Kidney epithelial cell (primary cell): ENCODE measurements around the gene ATP5F1D. TPM values are rescaled to one million over a fixed set of nuclear protein-coding genes. Genes with fewer than 3 reads are reported as not detected.
A peak's percentile ranks its signal among the peaks of the same experiment; 100 is the strongest.

ENCODE experiments used
- DNase-seq: peaks from one replicate; pipeline ENCODE4 v3.0.0-alpha.2; 2010; ENCODE audit warnings: low read depth
- H3K27me3 ChIP-seq: 2 replicates; pipeline ENCODE4 v1.6.0; 2011; ENCODE audit warnings: low read length; ENCODE audit not compliant: control insufficient read depth, insufficient read depth
- H3K36me3 ChIP-seq: 2 replicates; pipeline ENCODE4 v1.5.1; 2011; ENCODE audit warnings: low read length; ENCODE audit not compliant: control insufficient read depth, insufficient read depth
- H3K4me3 ChIP-seq: 2 replicates; pipeline ENCODE4 v1.5.1; 2011; ENCODE audit warnings: low read depth, mild to moderate bottlenecking, control low read depth, low read length
- CTCF ChIP-seq: IDR thresholded peaks from 2 replicates; pipeline ENCODE4 v1.5.1; 2011; ENCODE audit warnings: mild to moderate bottlenecking, moderate library complexity, low read length, control low read depth, inconsistent platforms; ENCODE audit not compliant: insufficient read depth, poor library complexity, severe bottlenecking
- total RNA-seq: library from RNA; depleted of rRNA; stranded (reverse); fragments of >200 nt; gene quantifications from 2 replicates; pipeline ENCODE4 v1.2.3, GENCODE V29; 2015

Gene ATP5F1D
- total RNA-seq, 1 donor from 2014 or later, result 55.3 TPM

- Histone ChIP-seq H3K27me3 (peaks cover 58% of the 10 kb centered on the region), H3K36me3 (no peaks in the 10 kb centered on the region), H3K4me3 (no peak overlapping the region)
- TF ChIP-seq CTCF, result no peak
- no peak for DNase-seq
Measured at GRCh38 chr19:1284293-1284978, 42.9 kb downstream of the ATP5F1D start.

GRCh38 chr19:1284979-1285736, 43.6 kb downstream of the ATP5F1D start:
- TF ChIP-seq CTCF, result no peak
- H3K36me3 ChIP-seq, result no peaks in the 10 kb centered on the region
- no peak for DNase-seq
- no peak overlapping the region for H3K4me3 ChIP-seq
- H3K27me3 ChIP-seq, result peaks cover 64% of the 10 kb centered on the region

- TF ChIP-seq CTCF, result no peak
- DNase-seq, result no peak
- peaks cover 70% of the 10 kb centered on the region for H3K27me3 ChIP-seq
- H3K36me3 ChIP-seq, result no peaks in the 10 kb centered on the region
- peak within 1 kb of the TSS; percentile 18 for H3K4me3 ChIP-seq
Measured at GRCh38 chr19:1285737-1286360, 44.3 kb downstream of the ATP5F1D start, which contains the start of gene EFNA2. Gene EFNA2 (plus strand): TSS chr19:1285873. CDS start chr19:1286169, 296 bp downstream.

- Histone ChIP-seq H3K4me3 (peak overlapping the region; percentile 18), H3K36me3 (no peaks in the 10 kb centered on the region), H3K27me3 (peaks cover 79% of the 10 kb centered on the region)
- TF ChIP-seq CTCF, result no peak
- DNase-seq, result no peak
Measured at GRCh38 chr19:1286487-1287353, 45.2 kb downstream of the ATP5F1D start.

- no peaks in the 10 kb centered on the region for H3K36me3 ChIP-seq
- peaks cover 84% of the 10 kb centered on the region for H3K27me3 ChIP-seq
- H3K4me3 ChIP-seq, result no peak overlapping the region
- no peak for TF ChIP-seq CTCF
- no peak for DNase-seq
Measured at GRCh38 chr19:1287354-1288225, 46.0 kb downstream of the ATP5F1D start.
